ENCODE results near the gene LGI4.
A peak's percentile ranks its signal among the peaks of the same experiment; 100 is the strongest.
"Not testable (repeated sequence)": the region's sequence is repeated elsewhere in the genome, so short reads cannot be mapped to it uniquely, and the experiment has no call there.

LGI4 gene

DNA sequence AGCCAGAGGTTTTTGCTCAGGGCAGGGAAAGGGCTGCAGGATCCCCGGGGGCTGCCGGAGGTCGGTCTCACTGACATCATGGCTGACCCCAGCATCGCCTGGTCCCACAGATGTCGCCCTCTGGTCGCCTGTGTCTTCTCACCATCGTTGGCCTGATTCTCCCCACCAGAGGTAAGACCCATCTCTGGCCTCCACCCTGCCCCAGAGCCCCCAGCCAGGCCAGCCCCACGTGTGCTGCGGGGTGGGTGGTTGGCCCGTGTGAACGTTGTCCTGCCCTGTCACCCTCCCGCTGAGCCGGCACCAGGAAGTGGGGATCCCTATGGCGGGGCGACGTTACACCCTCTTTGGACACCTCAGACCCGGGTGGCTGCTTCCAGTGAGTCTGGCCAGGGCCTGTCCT is 20.6 kb upstream of the LGI4 start:
- ChIA-PET CTCF (interaction anchor here (0.7 to 6.5 kb wide), 4 partner anchors 13 to 86 kb away, joined by 3 to 104 read pairs (median 14); partner anchors contain the start of genes FXYD7 and LGI4), POLR2A (interaction anchor here (2.0 kb wide), 1 partner anchor 14 kb away, joined by 10 read pairs; no protein-coding TSS in a partner anchor)
- peak overlapping the region; percentile 89 for H3K4me3 ChIP-seq (ENCODE audit: low read depth, low read length)
- no peak for DNase-seq (ENCODE audit: low read depth, low spot score)
- TF ChIP-seq, protein P1, sequence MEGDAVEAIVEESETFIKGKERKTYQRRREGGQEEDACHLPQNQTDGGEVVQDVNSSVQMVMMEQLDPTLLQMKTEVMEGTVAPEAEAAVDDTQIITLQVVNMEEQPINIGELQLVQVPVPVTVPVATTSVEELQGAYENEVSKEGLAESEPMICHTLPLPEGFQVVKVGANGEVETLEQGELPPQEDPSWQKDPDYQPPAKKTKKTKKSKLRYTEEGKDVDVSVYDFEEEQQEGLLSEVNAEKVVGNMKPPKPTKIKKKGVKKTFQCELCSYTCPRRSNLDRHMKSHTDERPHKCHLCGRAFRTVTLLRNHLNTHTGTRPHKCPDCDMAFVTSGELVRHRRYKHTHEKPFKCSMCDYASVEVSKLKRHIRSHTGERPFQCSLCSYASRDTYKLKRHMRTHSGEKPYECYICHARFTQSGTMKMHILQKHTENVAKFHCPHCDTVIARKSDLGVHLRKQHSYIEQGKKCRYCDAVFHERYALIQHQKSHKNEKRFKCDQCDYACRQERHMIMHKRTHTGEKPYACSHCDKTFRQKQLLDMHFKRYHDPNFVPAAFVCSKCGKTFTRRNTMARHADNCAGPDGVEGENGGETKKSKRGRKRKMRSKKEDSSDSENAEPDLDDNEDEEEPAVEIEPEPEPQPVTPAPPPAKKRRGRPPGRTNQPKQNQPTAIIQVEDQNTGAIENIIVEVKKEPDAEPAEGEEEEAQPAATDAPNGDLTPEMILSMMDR (IDR thresholded peaks at IDR 0.05; ENCODE audit: insufficient read depth, low read length, missing control alignments), result no peak

DNA sequence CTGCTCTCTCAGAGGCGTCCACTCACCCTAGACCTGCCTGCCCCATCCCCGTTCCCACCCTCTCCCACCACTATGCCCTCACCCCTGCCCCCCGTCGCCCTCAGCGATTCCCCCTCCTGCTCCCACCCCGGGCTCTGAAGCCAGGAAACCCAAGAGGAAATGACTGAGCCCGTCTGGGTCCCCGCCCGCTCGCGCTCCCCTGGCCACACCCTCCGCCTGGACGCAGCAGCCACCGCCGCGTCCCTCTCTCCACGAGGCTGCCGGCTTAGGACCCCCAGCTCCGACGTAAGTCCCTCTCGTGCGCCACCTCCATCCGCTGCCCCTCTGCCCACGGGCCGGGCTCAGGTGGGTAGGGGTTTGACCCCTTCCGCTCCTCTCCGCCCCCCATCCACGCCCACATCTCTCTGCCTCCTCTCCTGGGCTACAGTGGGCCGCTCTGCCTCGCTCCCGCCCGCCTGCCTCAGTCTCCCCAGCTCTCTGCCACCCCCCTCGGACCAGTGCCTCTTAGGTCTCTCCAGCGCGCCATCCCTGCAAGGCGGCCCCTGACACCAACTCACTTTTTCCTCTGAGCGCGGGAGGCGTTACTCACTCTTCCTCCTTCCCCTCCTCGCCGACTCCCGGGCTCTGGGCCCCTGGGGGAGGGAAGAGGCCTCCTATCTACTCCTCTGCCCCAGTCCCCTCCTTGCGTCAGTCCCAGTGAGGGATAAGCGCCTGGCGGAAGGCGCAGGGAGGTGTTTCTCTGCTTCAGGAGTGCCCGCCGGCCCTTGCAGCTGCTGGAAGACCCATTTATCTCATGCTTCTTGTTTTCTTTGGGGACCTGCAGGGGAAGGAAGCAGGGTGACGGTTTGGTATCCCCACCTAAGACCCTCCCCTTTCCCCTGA is 19.9 kb upstream of the LGI4 start, which contains the start of gene FXYD5:
Gene FXYD5, plus strand, starts transcription at position 211 of the 882 bp plus-strand sequence. CDS start 816 bp downstream, outside the sequence.
- H3K4me3 ChIP-seq (ENCODE audit: low read depth, low read length), result peak within 1 kb of the TSS; percentile 89
- TF ChIP-seq, protein P1 (IDR thresholded peaks at IDR 0.05; ENCODE audit: insufficient read depth, low read length, missing control alignments), result no peak
- ChIA-PET POLR2A (interaction anchor here (2.0 kb wide), 1 partner anchor 13 kb away, joined by 10 read pairs; no protein-coding TSS in a partner anchor), CTCF (interaction anchor here (0.9 to 6.5 kb wide), 15 partner anchors 8 to 115 kb away, joined by 3 to 104 read pairs (median 6); partner anchors contain the start of genes FXYD3, FXYD7 and LGI4)
- DNase-seq (ENCODE audit: low read depth, low spot score), result peak; percentile 29

DNA sequence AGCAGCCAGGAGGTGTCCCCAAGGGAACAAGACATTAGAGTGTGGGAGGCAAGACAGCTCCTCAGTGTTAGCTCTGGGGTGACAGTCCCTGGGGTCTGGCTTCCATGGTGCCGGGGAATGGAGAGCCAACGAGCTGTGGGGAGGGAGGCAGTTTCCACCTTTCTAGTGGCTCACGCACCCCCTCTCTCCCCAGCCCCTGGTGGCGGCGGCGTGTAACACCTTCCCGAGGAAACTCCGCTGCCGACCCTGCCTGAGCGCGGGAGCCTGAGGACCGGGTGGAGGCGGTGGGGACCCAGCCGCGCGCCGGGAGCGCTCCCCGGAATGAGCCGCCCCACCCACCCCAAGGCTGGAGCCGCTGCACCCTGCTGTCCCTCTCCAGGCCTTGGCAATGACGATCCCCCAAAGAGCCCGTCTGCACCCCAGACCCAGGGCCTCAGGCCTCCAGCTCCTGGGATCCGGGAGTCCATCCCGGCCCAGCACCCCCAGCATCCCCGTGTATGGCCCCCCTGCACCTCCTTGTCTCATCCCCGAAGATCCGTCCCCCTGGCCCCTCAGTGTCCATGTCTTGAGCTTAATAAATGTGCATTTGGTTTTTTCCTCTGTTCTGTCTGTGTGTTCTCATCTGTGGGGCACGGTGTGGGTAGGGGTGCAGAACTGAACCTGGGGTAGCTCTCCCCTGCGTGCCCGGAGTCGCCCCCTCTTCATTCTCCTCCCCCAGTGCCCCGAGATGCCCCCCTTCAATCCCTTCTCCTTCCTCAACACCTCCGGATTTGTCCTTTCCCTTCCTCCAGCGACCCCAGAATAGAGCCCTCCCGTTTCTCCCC is 19.1 kb upstream of the LGI4 start:
- TF ChIP-seq, protein P1 (IDR thresholded peaks at IDR 0.05; ENCODE audit: insufficient read depth, low read length, missing control alignments), result peak; percentile 84
- DNase-seq (ENCODE audit: low read depth, low spot score), result no peak
- ChIA-PET POLR2A (interaction anchor here (0.5 to 2.0 kb wide), 2 partner anchors 12 to 125 kb away, joined by 3 to 10 read pairs; no protein-coding TSS in a partner anchor), CTCF (interaction anchor here (0.9 to 6.5 kb wide), 17 partner anchors 9 to 116 kb away, joined by 3 to 104 read pairs (median 5); partner anchors contain the start of genes FXYD3, FXYD7 and LGI4)
- H3K4me3 ChIP-seq (ENCODE audit: low read depth, low read length), result peak overlapping the region; percentile 89

DNA sequence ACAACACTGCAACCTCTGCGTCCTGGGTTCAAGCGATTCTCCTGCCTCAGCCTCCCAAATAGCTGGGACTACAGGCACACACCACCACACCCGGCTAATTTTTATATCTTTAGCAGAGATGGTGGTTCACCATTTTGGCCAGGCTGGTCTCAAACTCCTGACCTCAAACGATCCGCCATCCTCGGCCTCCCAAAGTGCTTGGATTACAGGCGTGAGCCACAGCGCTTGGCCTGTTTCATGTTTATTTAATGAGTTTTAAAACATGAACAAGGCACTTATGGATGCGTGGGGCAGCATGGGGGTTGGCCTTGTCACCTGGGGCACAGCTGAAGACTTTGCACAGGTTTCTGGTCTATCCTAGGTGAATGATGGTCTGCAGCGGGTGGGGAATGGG is 18.3 kb upstream of the LGI4 start:
- CTCF ChIA-PET, result interaction anchor here (0.9 to 6.5 kb wide), 13 partner anchors 10 to 108 kb away, joined by 3 to 104 read pairs (median 6); partner anchors contain the start of genes FXYD3, FXYD7 and LGI4
- DNase-seq (ENCODE audit: low read depth, low spot score); H3K4me3 ChIP-seq (ENCODE audit: low read depth, low read length); POLR2A ChIA-PET: not testable (repeated sequence)

DNA sequence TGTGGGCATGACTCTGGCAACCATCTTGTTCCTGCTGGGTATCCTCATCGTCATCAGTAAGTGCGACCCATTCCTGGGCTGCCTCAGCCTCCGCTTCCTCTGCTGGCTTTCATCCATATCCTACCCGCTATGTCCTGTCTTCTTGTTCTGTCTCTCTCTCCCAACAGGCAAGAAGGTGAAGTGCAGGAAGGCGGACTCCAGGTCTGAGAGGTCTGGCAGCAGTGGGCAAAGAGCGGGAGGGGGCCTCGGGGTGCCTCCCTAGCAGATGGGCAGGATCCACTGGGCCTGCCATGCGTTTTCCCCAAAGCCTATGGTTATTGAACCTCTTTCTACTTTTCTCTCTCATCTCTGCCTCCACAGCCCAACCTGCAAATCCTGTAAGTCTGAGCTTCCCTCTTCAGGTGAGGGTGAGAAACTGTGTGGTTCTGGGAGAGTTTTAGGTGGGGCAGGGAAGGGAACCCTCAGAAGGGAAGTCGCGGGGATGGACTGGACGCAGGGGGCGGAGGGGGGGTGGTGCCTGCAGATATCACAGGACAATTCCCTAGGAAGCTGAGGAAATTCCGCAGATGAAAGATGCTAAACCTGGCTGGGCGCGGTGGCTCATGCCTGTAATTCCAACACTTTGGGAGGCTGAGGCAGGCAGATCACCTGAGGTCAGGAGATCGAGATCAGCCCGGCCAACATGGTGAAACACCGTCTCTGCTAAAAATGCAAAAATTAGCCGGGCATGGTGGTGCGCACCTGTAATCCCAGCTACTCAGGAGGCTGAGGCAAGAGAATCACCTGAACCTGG is 16.6 kb upstream of the LGI4 start:
- CTCF ChIA-PET, result interaction anchor here (0.9 to 6.5 kb wide), 6 partner anchors 8 to 108 kb away, joined by 3 to 104 read pairs (median 4); partner anchors contain the start of genes FXYD7 and LGI4
- POLR2A ChIA-PET, result no interaction called here
- H3K4me3 ChIP-seq (ENCODE audit: low read depth, low read length), result no peak overlapping the region
- TF ChIP-seq, protein P1 (IDR thresholded peaks at IDR 0.05; ENCODE audit: insufficient read depth, low read length, missing control alignments), result no peak
- no peak for DNase-seq (ENCODE audit: low read depth, low spot score)

DNA sequence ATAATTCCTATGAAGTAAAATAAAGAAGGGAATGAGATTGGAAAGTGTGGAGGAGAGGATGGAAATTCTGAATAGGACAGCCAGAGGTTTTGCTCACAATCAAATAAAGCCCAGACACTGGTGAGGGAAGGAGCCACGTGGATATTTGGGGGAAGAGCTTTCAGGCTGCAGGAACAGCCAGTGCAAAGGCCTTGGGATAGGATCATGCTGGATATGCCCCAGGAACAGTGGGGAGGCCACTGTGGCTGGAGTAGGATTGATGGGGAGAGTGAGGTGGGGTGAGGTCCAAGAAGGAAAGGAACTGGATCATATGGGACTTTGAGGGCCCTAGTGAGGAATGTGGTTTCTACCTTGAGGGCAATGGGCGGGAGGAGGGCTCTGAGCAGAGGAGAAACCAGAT is 15.6 kb upstream of the LGI4 start:
- DNase-seq (ENCODE audit: low read depth, low spot score), result no peak
- CTCF ChIA-PET, result interaction anchor here (1.0 to 6.5 kb wide), 4 partner anchors 8 to 107 kb away, joined by 4 to 104 read pairs (median 4); partner anchors contain the start of gene FXYD7
- TF ChIP-seq, protein P1 (IDR thresholded peaks at IDR 0.05; ENCODE audit: insufficient read depth, low read length, missing control alignments), result no peak
- H3K4me3 ChIP-seq (ENCODE audit: low read depth, low read length), result no peak overlapping the region
- POLR2A ChIA-PET, result no interaction called here

Measured in AG04449 (cell line).